DOHH2 (cell line): Measurements from ENCODE around the gene DPP4.

Experiments
- H3F3A ChIP-seq: fragments of 200-600 bp; sonication (generic), shearing (Covaris generic); 2 replicates; pipeline ENCODE4 v1.6.0; 2016; ENCODE audit warnings: antibody characterized with exemption, mild to moderate bottlenecking; ENCODE audit not compliant: control insufficient read depth, insufficient read depth
- H3K27ac ChIP-seq: fragments of 200-600 bp; sonication (generic); 2 replicates; pipeline ENCODE4 v1.5.1; 2014; ENCODE audit warnings: low read depth, mild to moderate bottlenecking, low read length, moderate library complexity
- H3K27me3 ChIP-seq: fragments of 200-600 bp; sonication (generic); 2 replicates; pipeline ENCODE4 v1.6.1; 2014; ENCODE audit warnings: mild to moderate bottlenecking, low read length, mixed read lengths; ENCODE audit not compliant: control insufficient read depth
- H3K36me3 ChIP-seq: fragments of 200-600 bp; sonication (generic); 2 replicates; pipeline ENCODE4 v1.6.1; 2014; ENCODE audit warnings: mild to moderate bottlenecking, low read length, moderate library complexity, mixed read lengths; ENCODE audit not compliant: control insufficient read depth
- H3K4me1 ChIP-seq: fragments of 200-600 bp; sonication (generic); 2 replicates; pipeline ENCODE4 v1.6.1; 2014; ENCODE audit warnings: mild to moderate bottlenecking, low read length, mixed read lengths; ENCODE audit not compliant: control insufficient read depth
- H3K4me2 ChIP-seq: fragments of 200-600 bp; sonication (generic); 2 replicates; pipeline ENCODE4 v1.6.0; 2014; ENCODE audit warnings: mild to moderate bottlenecking, low read length, moderate library complexity
- H3K4me3 ChIP-seq: fragments of 200-600 bp; sonication (generic); 2 replicates; pipeline ENCODE4 v1.5.1; 2014; ENCODE audit warnings: mild to moderate bottlenecking, low read length, mixed read lengths
- H3K79me2 ChIP-seq: fragments of 200-600 bp; sonication (generic); 2 replicates; pipeline ENCODE4 v1.6.1; 2014; ENCODE audit warnings: mild to moderate bottlenecking, low read length, mixed read lengths; ENCODE audit not compliant: control insufficient read depth
- H3K9me2 ChIP-seq: fragments of 200-600 bp; sonication (generic); replicated peaks from 2 replicates; pipeline ENCODE4 v1.6.1; 2014; ENCODE audit warnings: mild to moderate bottlenecking, low read length, mixed read lengths; ENCODE audit not compliant: control insufficient read depth
- H3K9me3 ChIP-seq: fragments of 200-600 bp; sonication (generic); 2 replicates; pipeline ENCODE4 v1.6.1; 2014; ENCODE audit warnings: antibody characterized with exemption, low read length, mixed read lengths; ENCODE audit not compliant: control insufficient read depth, insufficient read depth
- H4K20me1 ChIP-seq: fragments of 200-600 bp; sonication (generic); 2 replicates; pipeline ENCODE4 v1.6.0; 2014; ENCODE audit warnings: low read depth, mild to moderate bottlenecking, antibody characterized with exemption, low read length, moderate library complexity; ENCODE audit not compliant: control insufficient read depth, insufficient read depth
- EZH2phosphoT487 ChIP-seq: fragments of 200-600 bp; sonication (generic); IDR thresholded peaks from 2 replicates; pipeline ENCODE4 v1.6.1; 2017; ENCODE audit warnings: borderline replicate concordance, mild to moderate bottlenecking, antibody characterized with exemption, low read length, moderate library complexity, mixed read lengths
- TF ChIP-seq, protein P1 (sequence below): fragments of 200-600 bp; sonication (generic); IDR thresholded peaks from one replicate; pipeline ENCODE4 v1.5.1; 2014; ENCODE audit warnings: antibody characterized with exemption, mild to moderate bottlenecking, low read depth, low read length; ENCODE audit not compliant: poor library complexity, severe bottlenecking

The DPP4 gene

DNA sequence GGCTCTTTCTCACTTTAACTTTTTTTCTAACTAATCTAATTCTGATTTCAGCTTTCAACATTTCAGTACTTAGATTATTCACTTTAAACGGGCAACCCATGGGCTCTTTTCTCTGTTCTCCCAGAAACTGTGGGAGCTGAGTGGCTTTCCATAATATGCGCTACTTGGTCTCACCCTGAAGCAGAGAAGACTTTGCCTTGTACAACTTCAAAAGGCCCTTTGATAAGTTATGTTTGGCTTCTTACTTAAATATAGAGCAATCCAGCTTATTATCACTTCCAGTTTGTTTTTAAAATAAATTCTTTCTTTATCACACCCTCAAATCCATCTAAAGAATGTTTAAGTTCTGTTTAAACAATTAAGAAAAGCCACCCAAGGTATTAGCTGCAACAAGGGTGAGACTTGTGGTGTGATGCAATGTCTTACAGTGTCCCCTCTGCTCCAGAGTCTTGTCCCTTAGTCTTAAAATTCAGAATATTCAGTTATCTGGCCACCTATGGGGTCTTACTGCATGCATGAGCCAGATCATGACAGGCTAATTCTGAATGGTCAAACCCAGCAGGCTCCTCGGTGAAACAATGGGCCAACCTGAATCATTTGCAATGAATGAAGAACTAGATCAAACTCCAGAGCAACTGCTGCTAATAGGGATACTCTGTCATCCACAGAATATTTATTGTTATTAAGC lies 39.2 kb upstream of the DPP4 start:
- Histone ChIP-seq H3K27ac (no peak overlapping the region), H3K4me2 (no peak overlapping the region)
- TF ChIP-seq, protein P1, sequence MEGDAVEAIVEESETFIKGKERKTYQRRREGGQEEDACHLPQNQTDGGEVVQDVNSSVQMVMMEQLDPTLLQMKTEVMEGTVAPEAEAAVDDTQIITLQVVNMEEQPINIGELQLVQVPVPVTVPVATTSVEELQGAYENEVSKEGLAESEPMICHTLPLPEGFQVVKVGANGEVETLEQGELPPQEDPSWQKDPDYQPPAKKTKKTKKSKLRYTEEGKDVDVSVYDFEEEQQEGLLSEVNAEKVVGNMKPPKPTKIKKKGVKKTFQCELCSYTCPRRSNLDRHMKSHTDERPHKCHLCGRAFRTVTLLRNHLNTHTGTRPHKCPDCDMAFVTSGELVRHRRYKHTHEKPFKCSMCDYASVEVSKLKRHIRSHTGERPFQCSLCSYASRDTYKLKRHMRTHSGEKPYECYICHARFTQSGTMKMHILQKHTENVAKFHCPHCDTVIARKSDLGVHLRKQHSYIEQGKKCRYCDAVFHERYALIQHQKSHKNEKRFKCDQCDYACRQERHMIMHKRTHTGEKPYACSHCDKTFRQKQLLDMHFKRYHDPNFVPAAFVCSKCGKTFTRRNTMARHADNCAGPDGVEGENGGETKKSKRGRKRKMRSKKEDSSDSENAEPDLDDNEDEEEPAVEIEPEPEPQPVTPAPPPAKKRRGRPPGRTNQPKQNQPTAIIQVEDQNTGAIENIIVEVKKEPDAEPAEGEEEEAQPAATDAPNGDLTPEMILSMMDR: no peak

DNA sequence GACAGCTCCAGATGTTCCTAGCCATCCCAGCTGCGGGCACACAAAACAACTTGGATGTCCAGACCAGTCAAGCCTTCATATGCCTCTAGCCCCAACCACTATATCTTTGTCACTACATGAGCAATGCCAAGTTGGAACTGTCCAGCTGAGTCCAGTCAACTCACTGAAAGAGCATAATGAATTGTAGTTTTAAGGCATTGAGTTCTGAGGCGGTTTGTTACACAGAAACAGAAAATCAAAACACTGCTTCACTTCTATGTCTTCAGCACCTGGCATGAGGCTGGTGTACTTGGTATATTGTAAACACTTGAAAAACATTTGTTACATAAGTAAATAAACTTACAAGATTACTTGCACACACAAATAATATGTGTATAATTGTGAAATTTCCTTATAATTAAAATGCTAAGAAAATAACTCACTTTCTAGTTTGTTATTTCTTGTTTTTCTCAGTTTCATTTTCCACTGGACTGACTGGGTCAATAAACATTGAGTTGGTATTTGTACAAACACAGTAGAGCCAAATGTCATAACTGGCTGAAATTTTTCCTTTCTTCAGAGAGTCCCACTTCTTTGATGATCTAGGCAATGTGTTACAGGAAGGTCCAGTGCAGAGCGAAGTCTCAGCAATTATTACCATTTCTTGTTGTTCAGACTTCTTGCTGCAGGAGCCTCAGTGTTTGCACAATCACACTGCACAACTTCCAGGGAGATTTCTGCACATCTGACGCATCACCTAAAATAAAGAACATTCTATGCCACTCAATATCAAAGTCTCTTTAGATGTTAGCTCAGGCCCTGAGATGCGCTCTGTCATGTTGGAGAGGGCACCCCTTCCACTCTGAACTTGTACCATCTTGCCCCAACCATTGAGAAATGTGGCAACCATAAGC lies 38.2 kb upstream of the DPP4 start:
- no peaks in the 10 kb centered on the region for H3K9me3 ChIP-seq
- H3K27me3 ChIP-seq: no peaks in the 10 kb centered on the region; the same call in 1 of the 2 replicates
- no peaks in the 10 kb centered on the region for H3K4me1 ChIP-seq
- no peaks in the 10 kb centered on the region for H3K9me2 ChIP-seq
- H4K20me1 ChIP-seq: no peaks in the 10 kb centered on the region
- no peaks in the 10 kb centered on the region for H3F3A ChIP-seq
- no peak overlapping the region for H3K4me3 ChIP-seq
- H3K79me2 ChIP-seq: no peaks in the 10 kb centered on the region
- TF ChIP-seq, protein P1: no peak
- TF ChIP-seq EZH2phosphoT487: no peak
- no peak overlapping the region for H3K27ac ChIP-seq
- no peaks in the 10 kb centered on the region for H3K36me3 ChIP-seq
- no peak overlapping the region for H3K4me2 ChIP-seq

More for the DNA sequence above, 39.2 kb upstream of the DPP4 start:
- Histone ChIP-seq H3K27me3 (no peaks in the 10 kb centered on the region; the same call in 1 of the 2 replicates), H3K4me1 (no peaks in the 10 kb centered on the region), H4K20me1 (no peaks in the 10 kb centered on the region), H3K4me3 (no peak overlapping the region), H3K9me2 (no peaks in the 10 kb centered on the region), H3K36me3 (no peaks in the 10 kb centered on the region), H3F3A (no peaks in the 10 kb centered on the region), H3K9me3 (no peaks in the 10 kb centered on the region), H3K79me2 (no peaks in the 10 kb centered on the region)

DNA sequence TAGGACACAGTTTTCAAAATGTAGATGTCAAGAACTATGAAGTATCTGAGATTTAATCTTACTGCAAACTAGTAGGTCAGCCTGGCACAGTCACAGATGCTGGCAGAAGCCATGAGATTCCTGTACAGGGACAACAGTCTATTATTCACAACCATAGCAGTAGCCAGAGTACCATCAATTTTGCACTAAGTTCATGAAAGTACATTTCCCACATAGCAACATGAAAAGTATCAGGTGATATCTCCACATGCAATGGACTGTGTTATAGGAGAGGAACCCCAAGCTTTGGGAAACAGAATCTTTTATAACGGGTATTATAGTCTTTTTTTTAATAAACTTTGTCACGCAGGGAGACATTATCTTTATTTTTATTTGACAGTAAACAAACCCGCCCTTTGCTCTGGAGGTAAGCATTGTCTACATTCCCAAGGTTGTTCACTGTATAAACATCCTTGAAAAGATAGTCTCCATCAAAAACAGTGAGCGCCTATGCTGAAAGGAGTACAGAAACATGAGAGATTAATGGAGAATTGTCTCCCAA lies 33.4 kb upstream of the DPP4 start:
- no peaks in the 10 kb centered on the region for H3K36me3 ChIP-seq

More for the DNA sequence above, 33.4 kb upstream of the DPP4 start:
- Histone ChIP-seq H3K4me2 (no peak overlapping the region), H3K9me3 (no peaks in the 10 kb centered on the region), H3F3A (no peaks in the 10 kb centered on the region), H3K27me3 (peaks cover 6% of the 10 kb centered on the region; the same call in 1 of the 2 replicates), H3K9me2 (no peaks in the 10 kb centered on the region), H3K27ac (no peak overlapping the region), H3K79me2 (no peaks in the 10 kb centered on the region), H3K4me3 (no peak overlapping the region), H4K20me1 (no peaks in the 10 kb centered on the region), H3K4me1 (no peaks in the 10 kb centered on the region)
- TF ChIP-seq, protein P1: no peak
- TF ChIP-seq EZH2phosphoT487: no peak
